Putamen (tissue), 1 donor: ENCODE measurements around the gene SPRR2A.
"Not testable (repeated sequence)": the region's sequence is repeated elsewhere in the genome, so short reads cannot be mapped to it uniquely, and the experiment has no call there.

Experiments
- DNase-seq: peaks from one replicate; pipeline ENCODE4 v3.0.0-alpha.2; 2016; ENCODE audit warnings: low spot score

Gene SPRR2A

GRCh38 chr1:153057375-153057774, at the start of gene SPRR2A:
SPRR2A (minus strand) TSS chr1:153057512; CDS start chr1:153056735, 777 bp downstream.
- no peak for DNase-seq

DNA sequence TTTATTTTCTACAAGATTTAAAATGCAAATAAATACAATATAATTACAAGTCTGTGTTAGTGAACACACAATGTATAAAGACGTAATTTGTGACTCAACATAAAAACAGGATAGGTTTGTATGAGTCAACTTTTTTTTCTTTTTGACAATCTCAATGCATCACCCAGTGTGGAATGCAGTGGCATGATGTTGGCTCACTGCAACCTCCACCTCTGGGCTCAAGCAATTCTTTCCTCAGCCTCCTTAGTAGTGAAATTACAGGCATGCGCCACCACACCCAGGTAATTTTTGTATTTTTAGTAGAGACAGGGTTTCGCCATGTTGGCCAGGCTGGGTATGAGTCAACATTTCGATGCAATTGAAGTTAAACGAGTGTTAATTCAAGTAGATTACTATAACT, 42.9 kb upstream of the SPRR2A start:
- DNase-seq = no peak

DNA sequence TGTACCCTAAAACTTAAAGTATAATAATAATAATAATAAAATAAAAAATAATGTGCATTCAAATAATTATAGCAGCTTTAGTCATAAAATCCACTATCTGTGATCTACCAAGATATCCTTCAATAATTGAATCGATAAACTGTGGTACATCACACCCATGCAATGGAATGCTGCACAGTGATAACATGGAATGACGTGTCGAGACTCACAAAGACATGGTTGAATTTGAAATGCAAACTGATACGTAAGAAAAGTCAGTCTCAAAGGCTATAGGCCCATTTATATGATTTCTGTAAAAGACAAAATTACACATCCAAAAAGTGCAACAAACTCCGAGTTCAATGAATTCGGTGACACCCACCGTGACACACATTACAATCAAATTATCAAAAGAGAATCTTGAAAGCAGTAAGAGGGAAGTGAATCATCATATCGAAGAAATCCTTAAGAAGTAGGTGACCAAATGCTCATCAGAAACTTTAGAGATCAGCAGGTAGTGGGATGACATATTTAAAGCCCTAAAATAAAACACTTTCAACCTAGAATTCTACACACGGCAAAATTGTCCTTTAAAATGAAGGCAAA, 42.2 kb upstream of the SPRR2A start:
- no peak for DNase-seq

- no peak for DNase-seq
These were observed 38.5 kb upstream of the SPRR2A start for GRCh38 chr1:153095764-153096163.

GRCh38 chr1:153094426-153094825, 37.1 kb upstream of the SPRR2A start, which contains the start of gene SPRR2E:
SPRR2E (minus strand) TSS chr1:153094526; CDS start chr1:153093751, 775 bp downstream.
- no peak for DNase-seq

DNA sequence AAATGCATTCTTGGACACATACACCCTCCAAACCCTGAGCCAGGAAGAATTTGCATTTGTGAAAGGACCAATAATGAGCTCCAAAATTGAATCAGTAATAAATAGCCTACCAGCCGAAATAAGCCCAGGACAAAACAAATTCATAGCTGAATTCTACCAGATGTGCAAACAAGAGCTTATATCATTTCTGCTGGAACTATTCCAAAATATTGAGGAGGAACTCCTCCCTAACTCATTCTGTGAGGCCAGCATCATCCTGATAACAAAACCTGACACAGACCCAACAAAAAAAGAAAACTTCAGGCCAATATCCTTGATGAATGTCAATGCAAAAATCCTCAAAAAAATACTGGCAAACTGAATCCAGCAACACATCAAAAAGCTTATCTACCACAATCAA, 30.3 kb upstream of the SPRR2A start:
- no peak for DNase-seq

DNA sequence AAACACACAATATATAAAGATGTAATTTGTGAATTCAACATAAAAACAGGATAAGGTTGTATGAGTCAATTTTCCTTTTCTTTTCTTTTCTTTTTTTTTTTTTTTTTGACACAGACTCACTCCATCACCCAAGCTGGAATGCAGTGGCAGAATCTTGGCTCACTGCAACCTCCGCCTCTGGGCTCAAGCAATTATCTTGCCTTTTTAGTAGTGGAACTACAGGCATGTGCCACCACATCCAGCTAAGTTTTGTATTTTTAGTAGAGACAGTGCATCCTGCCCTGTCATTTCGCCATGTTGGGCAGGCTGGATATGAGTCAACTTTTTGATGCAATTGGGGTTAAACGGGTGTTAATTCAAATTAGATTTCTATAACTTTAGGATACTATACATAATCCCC, 24.4 kb upstream of the SPRR2A start:
- no peak for DNase-seq

DNA sequence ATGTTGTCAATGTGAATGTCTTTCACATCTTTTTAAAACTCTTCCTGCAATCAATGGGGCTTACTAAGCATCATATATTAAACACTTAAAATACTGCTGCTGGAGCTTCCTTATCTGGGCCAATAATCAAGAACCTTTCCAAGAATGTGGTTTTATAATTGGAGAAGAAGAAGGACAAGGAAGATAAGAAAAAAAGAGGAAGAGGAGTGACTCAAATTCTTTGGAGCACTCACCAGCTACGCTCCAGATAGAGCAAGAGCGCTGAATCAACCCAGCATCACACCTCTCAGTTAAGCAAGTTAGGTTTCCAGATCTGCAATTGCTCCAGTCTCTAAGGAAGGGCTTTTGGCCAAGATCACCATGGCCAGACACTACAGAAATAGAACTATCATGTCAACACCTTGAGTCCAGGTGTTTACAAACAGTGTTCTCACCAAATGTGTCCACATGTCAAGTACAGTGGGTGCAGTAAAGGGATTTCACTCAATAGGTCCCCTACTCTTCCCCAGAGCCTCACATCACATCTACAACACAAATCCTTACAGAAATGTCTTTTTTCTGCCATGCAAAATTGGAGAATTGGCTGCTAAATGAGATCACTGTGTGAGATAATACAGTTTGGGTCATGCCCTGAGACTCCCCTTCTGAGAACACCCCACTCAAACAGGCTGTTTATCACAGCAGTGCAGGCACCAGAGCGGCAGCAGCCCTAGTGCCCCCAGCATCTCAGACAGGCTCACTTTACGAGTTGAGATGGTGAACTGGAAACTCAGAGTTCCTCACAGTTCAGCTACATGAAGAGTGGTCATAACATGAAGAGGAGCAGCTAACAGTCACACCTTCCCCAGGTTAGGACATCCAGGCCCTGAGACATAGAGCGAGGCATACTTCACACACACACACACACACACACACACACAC, 15.8 kb upstream of the SPRR2A start:
- no peak for DNase-seq

GRCh38 chr1:153071511-153071910, 14.2 kb upstream of the SPRR2A start, which contains the start of gene SPRR2B:
SPRR2B (minus strand) TSS chr1:153071611; CDS start chr1:153070839, 772 bp downstream.
- no peak for DNase-seq

- DNase-seq = no peak
These were observed 12.9 kb upstream of the SPRR2A start for GRCh38 chr1:153070243-153070642.

- DNase-seq = no peak
These were observed 1.8 kb upstream of the SPRR2A start for GRCh38 chr1:153058826-153059784.

GRCh38 chr1:153058154-153058553, 842 bp upstream of the SPRR2A start:
- DNase-seq = no peak

GRCh38 chr1:153056111-153056510, 1.2 kb downstream of the SPRR2A start:
- DNase-seq = not testable (repeated sequence)

DNA sequence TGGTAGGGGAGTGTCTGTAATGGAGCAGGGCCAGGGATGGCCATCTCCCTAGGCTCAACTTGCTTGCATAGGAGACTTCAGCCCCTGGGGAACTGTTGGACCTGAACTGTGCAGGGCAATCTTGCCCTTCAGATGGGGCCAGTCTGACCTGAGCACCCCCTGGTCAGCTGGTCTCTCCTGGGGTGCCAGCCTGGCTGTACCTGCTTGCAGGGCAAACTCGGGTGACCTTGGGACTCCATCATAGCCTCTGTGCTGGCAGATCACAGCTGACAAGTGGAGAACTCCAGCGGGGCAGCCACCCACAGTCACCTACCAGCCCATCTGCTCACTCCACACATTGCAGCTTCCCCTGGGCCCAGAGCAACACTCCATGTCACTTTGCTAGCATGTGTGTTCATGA, 8.1 kb downstream of the SPRR2A start:
- DNase-seq = no peak

- no peak for DNase-seq
These were observed 16.2 kb downstream of the SPRR2A start, which contains the start of gene SPRR2D for GRCh38 chr1:153040950-153041631. SPRR2D (minus strand) TSS chr1:153041120; CDS start chr1:153040346, 774 bp downstream.

DNA sequence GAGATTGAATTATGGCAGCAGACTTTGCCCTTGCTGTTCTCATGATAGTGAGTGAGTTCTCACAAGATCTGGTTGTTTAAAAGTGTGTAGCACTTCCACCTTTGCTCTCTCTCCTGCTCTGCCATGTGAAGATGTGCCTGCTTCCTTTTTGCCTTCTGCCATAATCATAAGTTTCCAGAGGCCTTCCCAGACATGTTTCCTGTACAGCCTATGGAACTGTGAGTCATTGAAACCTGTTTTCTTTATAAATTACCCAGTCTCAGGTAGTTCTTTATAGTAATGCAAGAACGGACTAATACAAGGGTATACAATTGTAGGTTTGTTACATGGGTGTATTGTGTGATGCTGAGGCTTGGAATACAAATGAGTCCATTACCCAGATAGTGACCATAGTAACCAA, 22.1 kb downstream of the SPRR2A start:
- DNase-seq = no peak

- DNase-seq = peak; percentile 1
These were observed 24.5 kb downstream of the SPRR2A start for GRCh38 chr1:153032677-153033308.

- DNase-seq = no peak
These were observed 25.2 kb downstream of the SPRR2A start for GRCh38 chr1:153032073-153032472.

DNA sequence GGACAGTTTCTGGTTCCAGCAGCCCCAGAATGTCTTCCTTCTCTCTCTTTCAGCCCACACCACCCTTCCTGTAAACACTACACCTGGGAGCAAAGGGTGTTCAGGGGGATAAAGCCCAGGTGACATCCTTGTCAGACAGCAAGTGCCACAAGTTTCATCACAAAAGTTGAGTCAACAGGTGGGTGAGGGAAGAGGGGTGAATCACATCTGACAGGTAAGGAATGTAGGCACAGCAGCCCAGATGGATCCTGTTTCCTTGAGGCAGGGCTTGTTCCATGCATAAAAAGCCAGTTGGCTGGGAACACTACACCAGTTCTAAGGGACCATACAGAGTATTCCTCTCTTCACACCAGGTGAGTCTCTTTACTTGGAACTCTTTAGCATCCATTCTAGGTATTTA, 26.4 kb downstream of the SPRR2A start, which contains the start of gene SPRR1B:
TSS of gene SPRR1B (plus strand) at position 309 of the 400 bp plus-strand sequence. CDS start 1,143 bp downstream, outside the sequence.
- no peak for DNase-seq

GRCh38 chr1:153028766-153029165, 28.5 kb downstream of the SPRR2A start:
- no peak for DNase-seq

- no peak for DNase-seq
These were observed 31.5 kb downstream of the SPRR2A start for GRCh38 chr1:153025797-153026196.
